Right lobe of liver (tissue), 6 donors: ENCODE results near the gene NCCRP1. TPM values are rescaled to one million over a fixed set of nuclear protein-coding genes. Genes with fewer than 3 reads are reported as not detected.

Experiments used
- ATAC-seq, 4 donors: fragments of 200-7000 bp; cut with Tn5 transposase; one replicate each; pipeline ENCODE4 v1.9.1; 2020; ENCODE audit warnings: mild to moderate bottlenecking in 4 of 4, moderate library complexity in 4 of 4
- DNase-seq, 3 donors: peaks; one replicate each; pipeline ENCODE4 v3.0.0-alpha.2; 2020
- H3K27ac ChIP-seq, 3 donors: fragments of 200-600 bp; one replicate each; pipeline ENCODE4 v1.8.0; 2022
- H3K27me3 ChIP-seq, 2 donors: fragments of 200-600 bp; one replicate each; pipeline ENCODE4 v1.8.0; 2022
- H3K36me3 ChIP-seq, 4 donors: fragments of 200-600 bp; sonication (generic) in 1 of 4; one replicate each; pipeline versions ENCODE4 v1.5.1 to v1.8.0; 2017 to 2022; ENCODE audit warnings: control low read depth in 1 of 4
- H3K4me1 ChIP-seq, 4 donors: fragments of 200-600 bp; sonication (generic) in 1 of 4; one replicate each; pipeline versions ENCODE4 v1.5.1 to v1.8.0; 2017 to 2022; ENCODE audit warnings: control low read depth in 1 of 4
- H3K4me3 ChIP-seq, 3 donors: fragments of 200-600 bp; one replicate each; pipeline ENCODE4 v1.8.0; 2022
- H3K9me3 ChIP-seq, 4 donors: fragments of 200-600 bp; sonication (generic) in 1 of 4; one replicate each; pipeline versions ENCODE4 v1.5.1 to v1.8.0; 2017 to 2022; ENCODE audit warnings: control low read depth in 1 of 4
- CTCF ChIP-seq, 4 donors: fragments of 200-600 bp in 3 of 4; fragments of 450-650 bp in 1 of 4; IDR thresholded peaks; one replicate each; pipeline versions ENCODE4 v1.5.1 to v1.8.0; 2016 to 2022; ENCODE audit warnings: antibody characterized with exemption in 4 of 4, mild to moderate bottlenecking in 2 of 4
- POLR2A ChIP-seq: fragments of 450-650 bp; IDR thresholded peaks from one replicate; pipeline ENCODE4 v1.6.1; 2017; ENCODE audit warnings: antibody characterized with exemption, mild to moderate bottlenecking
- WGBS: methylation state at CpG from one replicate; pipeline ENCODE4 v1.1.6; 2018; ENCODE audit warnings: low coverage, low lambda C conversion rate; ENCODE audit not compliant: insufficient coverage; ENCODE audit errors: missing lambda C conversion rate; 5-methylcytosine and 5-hydroxymethylcytosine counted together
- intact Hi-C, 2 donors: fragments of 100-400 bp; cut with DNase I; formaldehyde crosslinking; loops; one replicate each; pipeline versions ENCODE4 v1.11.2 to v1.14.1; 2022
- total RNA-seq, 6 experiments: library from RNA; depleted of rRNA in 2 of 6; stranded (reverse); fragments of >200 nt in 2 of 6; fragmentation: NEBNext Ultra II Directional in 3 of 6; extraction: Animal tissue kit (Norgen Biotek cat#: 25700) in 3 of 6; gene quantifications; one replicate each; pipeline versions ENCODE4 v1.1.0 to v1.2.4, GENCODE V29; 2016 to 2023
- donor health status: DM: no; HTN: yes; CAD: no.
- donor health status: DM: no; HTN: no; CAD: no.
- donor health status: DM: no; HTN: no; CAD: no.
- donor health status: DM: no; HTN: yes; CAD: no.
- donor health status: DM: no; HTN: yes; CAD: no.

NCCRP1 gene
- total RNA-seq, 6 experiments from 2014 or later = not detected

GRCh38 chr19:39157997-39158389, 38.8 kb upstream of the NCCRP1 start:
- no peak for TF ChIP-seq CTCF (IDR thresholded peaks at IDR 0.05)
- TF ChIP-seq POLR2A = no peak
- H3K27me3 ChIP-seq = no peaks in the 10 kb centered on the region
- no peaks in the 10 kb centered on the region for H3K36me3 ChIP-seq
- 90% methylated on average over 5 of the region's 15 CpGs for WGBS
- DNase-seq (no peak), ATAC-seq (no peak)
- H3K9me3 ChIP-seq = no peaks in the 10 kb centered on the region
- no peak overlapping the region for H3K4me3 ChIP-seq
- H3K27ac ChIP-seq = no peak overlapping the region
- intact Hi-C loops = no loop called here
- H3K4me1 ChIP-seq = peaks cover 0 to 31% (median 6%) of the 10 kb centered on the region in 4 donors

DNA sequence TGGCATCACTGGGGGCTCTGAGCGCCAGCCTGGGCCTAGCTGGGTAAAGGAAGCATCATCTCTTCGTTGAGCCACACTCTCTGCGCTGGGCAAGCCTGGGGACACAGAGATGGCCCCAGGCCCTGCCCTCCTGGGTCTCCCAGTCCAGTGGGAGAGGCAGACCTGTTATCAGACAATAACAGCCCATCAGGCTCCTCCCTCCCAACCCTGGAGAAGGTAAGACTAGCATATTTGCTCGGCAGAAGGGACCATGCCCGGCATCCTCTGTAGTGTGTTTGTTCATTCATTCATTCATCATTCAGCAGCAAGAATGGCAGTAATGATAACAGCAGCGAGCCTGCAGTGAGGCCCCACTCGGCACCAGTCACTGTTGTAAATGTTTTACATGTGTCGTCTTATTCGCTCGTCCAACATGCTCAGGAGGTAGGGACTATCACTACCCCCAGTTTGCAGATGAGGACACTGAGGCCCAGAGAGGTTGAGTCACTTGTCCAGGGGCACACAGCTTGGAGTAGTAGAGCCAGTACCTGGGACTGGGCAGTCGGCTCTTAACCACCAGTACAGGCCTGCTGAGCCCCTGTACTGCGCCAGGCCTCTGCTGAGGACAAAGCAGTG, 38.0 kb upstream of the NCCRP1 start:
- Histone ChIP-seq H3K27me3 (no peaks in the 10 kb centered on the region), H3K4me1 (peaks cover 0 to 28% (median 4%) of the 10 kb centered on the region in 4 donors), H3K27ac (no peak overlapping the region), H3K9me3 (no peaks in the 10 kb centered on the region), H3K4me3 (no peak overlapping the region), H3K36me3 (no peaks in the 10 kb centered on the region)
- 79% methylated on average over 7 of the region's 12 CpGs for WGBS
- DNase-seq = no peak
- intact Hi-C loops = no loop called here
- TF ChIP-seq POLR2A = no peak
- no peak for TF ChIP-seq CTCF (IDR thresholded peaks at IDR 0.05)
- no peak for ATAC-seq

GRCh38 chr19:39160523-39160861, 36.3 kb upstream of the NCCRP1 start:
- Histone ChIP-seq H3K27me3 (no peaks in the 10 kb centered on the region), H3K36me3 (no peaks in the 10 kb centered on the region), H3K27ac (no peak overlapping the region), H3K4me1 (peaks cover 0 to 24% (median 0%) of the 10 kb centered on the region in 4 donors), H3K9me3 (no peaks in the 10 kb centered on the region), H3K4me3 (no peak overlapping the region)
- intact Hi-C loops = no loop called here
- no peak for TF ChIP-seq CTCF (IDR thresholded peaks at IDR 0.05)
- no peak for TF ChIP-seq POLR2A
- peak in 1 of 3 donors; percentile 55 for DNase-seq
- peak; percentile 7 to 81 (median 38) for ATAC-seq
- WGBS = 40% methylated on average over 7 of the region's 8 CpGs

DNA sequence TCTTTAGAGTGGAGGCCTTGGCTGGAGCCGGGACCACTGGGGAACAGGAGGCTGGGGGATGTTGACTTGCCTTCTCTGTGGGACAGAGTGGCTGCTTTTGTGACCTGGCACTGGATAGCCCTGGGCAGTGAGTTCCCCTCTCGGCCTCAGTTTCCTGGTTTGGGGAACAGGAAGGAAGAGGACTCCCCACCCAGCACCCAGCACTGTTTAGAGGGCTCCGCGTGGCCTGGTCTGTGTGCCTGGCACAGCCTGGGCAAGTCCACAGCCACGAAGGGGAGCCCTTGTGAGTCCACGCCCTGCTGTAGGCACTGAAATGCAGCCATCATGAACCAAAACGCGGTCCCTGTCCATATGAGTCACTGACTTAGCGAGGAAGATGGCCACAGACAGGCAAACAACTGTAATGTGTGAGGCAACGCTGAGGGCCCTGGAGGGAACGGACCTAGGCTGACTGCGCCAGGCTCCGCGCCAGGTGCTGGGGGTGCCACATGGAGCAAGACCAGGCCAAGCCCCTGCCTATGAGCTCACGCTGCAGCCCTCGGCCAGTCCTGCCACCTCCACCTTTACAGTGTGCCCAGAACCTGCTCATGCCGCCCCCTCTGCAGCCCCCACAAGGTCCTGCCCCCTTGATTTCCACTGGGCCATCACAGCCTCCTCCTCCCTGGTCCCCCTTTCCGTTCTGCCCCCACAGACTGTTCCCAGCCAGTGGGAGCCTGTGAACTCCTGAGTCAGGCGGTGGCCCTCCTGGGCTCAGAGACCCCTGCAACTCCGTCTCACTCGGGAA, 35.7 kb upstream of the NCCRP1 start:
- peaks cover 0 to 25% (median 0%) of the 10 kb centered on the region in 4 donors for H3K4me1 ChIP-seq
- DNase-seq = no peak
- WGBS = 75% methylated on average over 4 of the region's 21 CpGs
- intact Hi-C loops = no loop called here
- H3K9me3 ChIP-seq = no peaks in the 10 kb centered on the region
- no peak overlapping the region for H3K27ac ChIP-seq
- TF ChIP-seq CTCF (IDR thresholded peaks at IDR 0.05) (no peak), POLR2A (no peak)
- H3K4me3 ChIP-seq = no peak overlapping the region
- H3K27me3 ChIP-seq = no peaks in the 10 kb centered on the region
- peak in 3 of 4 donors; percentile 2 to 10 (median 8) for ATAC-seq
- H3K36me3 ChIP-seq = no peaks in the 10 kb centered on the region
